SK-N-SH (cell line): ENCODE data around the gene SLC13A2. TPM values are rescaled to one million over a fixed set of nuclear protein-coding genes. Genes with fewer than 3 reads are reported as not detected.

Source experiments
- CTCF ChIA-PET: fragments of 300-600, 350-600 bp; formaldehyde crosslinking; extraction: SDS; loops from one replicate; lab custom pipeline; 2021; lab: Yijun Ruan, JAX
- POLR2A ChIA-PET: fragments of 350-600 bp; sonication (Branson Sonifier 250); formaldehyde crosslinking; extraction: SDS; loops from one replicate; lab custom pipeline; 2020; ENCODE audit warnings: antibody characterized with exemption, inconsistent platforms; lab: Yijun Ruan, JAX
- DNase-seq: peaks from one replicate; pipeline ENCODE4 v3.0.0; 2012
- H2AFZ ChIP-seq: fragments of 200-600 bp; sonication (generic); 2 replicates; pipeline ENCODE4 v1.8.1; 2016; ENCODE audit warnings: antibody characterized with exemption, mild to moderate bottlenecking, low read depth
- H3F3A ChIP-seq: fragments of 200-600 bp; sonication (generic); replicated peaks from 2 replicates; pipeline ENCODE3; 2016; ENCODE audit warnings: antibody characterized with exemption, mild to moderate bottlenecking; ENCODE audit not compliant: insufficient read depth
- H3K27ac ChIP-seq, 2 experiments: fragments of 200-500 bp in 1 of 2; fragments of 200-600 bp in 1 of 2; sonication (Bioruptor generic) in 1 of 2; sonication (generic), shearing (Covaris generic) in 1 of 2; 2 replicates each; pipeline versions ENCODE4 v1.5.1 to v1.6.1; 2014 to 2016; ENCODE audit warnings: low read depth in 2 of 2, inconsistent platforms in 1 of 2, low read length in 1 of 2, mild to moderate bottlenecking in 1 of 2, mixed read lengths in 1 of 2
- H3K27me3 ChIP-seq: fragments of 200-600 bp; sonication (generic), shearing (Covaris generic); 2 replicates; pipeline ENCODE4 v1.6.1; 2016; ENCODE audit warnings: mixed run types; ENCODE audit not compliant: insufficient read depth
- H3K36me3 ChIP-seq, 2 experiments: fragments of 200-500 bp in 1 of 2; fragments of 200-600 bp in 1 of 2; sonication (Bioruptor generic) in 1 of 2; sonication (generic) in 1 of 2; replicated peaks in 1 of 2; 2 replicates each; pipeline versions ENCODE3 to v1.5.1; 2014 to 2016; ENCODE audit warnings: low read length in 1 of 2, mild to moderate bottlenecking in 1 of 2; ENCODE audit not compliant: insufficient read depth in 2 of 2, control insufficient read depth in 1 of 2
- H3K4me1 ChIP-seq, 2 experiments: fragments of 200-500 bp in 1 of 2; fragments of 200-600 bp in 1 of 2; sonication (Bioruptor generic) in 1 of 2; sonication (generic), shearing (Covaris generic) in 1 of 2; 2 replicates each; pipeline versions ENCODE4 v1.5.1 to v1.6.1; 2014 to 2016; ENCODE audit warnings: low read depth in 1 of 2, low read length in 1 of 2, mixed run types in 1 of 2; ENCODE audit not compliant: insufficient read depth in 2 of 2, control insufficient read depth in 1 of 2
- H3K4me2 ChIP-seq: fragments of 200-600 bp; sonication (generic), shearing (Covaris generic); 2 replicates; pipeline ENCODE4 v1.6.1; 2017; ENCODE audit warnings: mixed run types
- H3K4me3 ChIP-seq, 2 experiments: fragments of 200-500 bp in 1 of 2; fragments of 200-600 bp in 1 of 2; sonication (Bioruptor generic) in 1 of 2; sonication (generic), shearing (Covaris generic) in 1 of 2; 2 replicates each; pipeline versions ENCODE4 v1.5.1 to v1.8.1; 2014 to 2016; ENCODE audit warnings: low read depth in 2 of 2, inconsistent platforms in 1 of 2, low read length in 1 of 2, mild to moderate bottlenecking in 1 of 2, mixed read lengths in 1 of 2, moderate library complexity in 1 of 2
- H3K79me2 ChIP-seq: fragments of 200-600 bp; sonication (generic); 2 replicates; pipeline ENCODE4 v1.8.1; 2017; ENCODE audit warnings: mild to moderate bottlenecking; ENCODE audit not compliant: insufficient read depth
- H3K9ac ChIP-seq: fragments of 200-600 bp; sonication (generic); 2 replicates; pipeline ENCODE4 v1.6.1; 2017; ENCODE audit warnings: mixed run types
- H3K9me2 ChIP-seq: fragments of 200-600 bp; sonication (generic); 2 replicates; pipeline ENCODE4 v1.6.1; 2017; ENCODE audit warnings: mixed run types
- H3K9me3 ChIP-seq: fragments of 200-600 bp; sonication (generic); 2 replicates; pipeline ENCODE4 v1.6.1; 2017; ENCODE audit warnings: mixed run types, mild to moderate bottlenecking, moderate library complexity
- H4K20me1 ChIP-seq: fragments of 200-600 bp; sonication (generic); 2 replicates; pipeline ENCODE4 v1.6.1; 2017; ENCODE audit warnings: mild to moderate bottlenecking, mixed run types; ENCODE audit not compliant: insufficient read depth
- CHD2 ChIP-seq: fragments of 150-350 bp; IDR thresholded peaks from 2 replicates; pipeline ENCODE4 v1.6.1; 2018; ENCODE audit warnings: low read length; ENCODE audit not compliant: partially characterized antibody
- ELF1 ChIP-seq: IDR thresholded peaks from 2 replicates; pipeline ENCODE4 v1.4.0; 2012
- GABPA ChIP-seq: IDR thresholded peaks from 2 replicates; pipeline ENCODE4 v1.4.0; 2012; ENCODE audit warnings: low read depth, mild to moderate bottlenecking
- GATA2 ChIP-seq: sonication (generic); formaldehyde crosslinking; IDR thresholded peaks from 2 replicates; pipeline ENCODE4 v1.5.0; 2020; ENCODE audit warnings: mild to moderate bottlenecking, missing genetic modification reagents
- IRF3 ChIP-seq: fragments of 150-350 bp; IDR thresholded peaks from 2 replicates; pipeline ENCODE4 v1.6.1; 2016; ENCODE audit warnings: mild to moderate bottlenecking, low read depth, low read length
- JUND ChIP-seq: IDR thresholded peaks from 2 replicates; pipeline ENCODE4 v1.4.0; 2012
- MEF2A ChIP-seq: IDR thresholded peaks from 2 replicates; pipeline ENCODE4 v1.4.0; 2012; ENCODE audit warnings: low read depth, borderline replicate concordance
- MXI1 ChIP-seq: IDR thresholded peaks from 2 replicates; pipeline ENCODE4 v1.6.1; 2012; ENCODE audit warnings: mild to moderate bottlenecking, low read depth, low read length, improper control_type of control experiment
- NRF1 ChIP-seq: IDR thresholded peaks from 2 replicates; pipeline ENCODE4 v1.6.1; 2012; ENCODE audit warnings: low read depth, mild to moderate bottlenecking, low read length
- PBX3 ChIP-seq: IDR thresholded peaks from 2 replicates; pipeline ENCODE4; 2012
- RCOR1 ChIP-seq: fragments of 150-350 bp; IDR thresholded peaks from 2 replicates; pipeline ENCODE4 v1.6.1; 2017; ENCODE audit warnings: antibody characterized with exemption, low read length
- RFX5 ChIP-seq: IDR thresholded peaks from 2 replicates; pipeline ENCODE4 v1.6.1; 2012; ENCODE audit warnings: mild to moderate bottlenecking, improper control_type of control experiment, low read length
- RXRA ChIP-seq: IDR thresholded peaks from 2 replicates; pipeline ENCODE4 v1.4.0; 2012; ENCODE audit warnings: low read depth, mild to moderate bottlenecking, borderline replicate concordance
- SIN3A ChIP-seq: IDR thresholded peaks from 2 replicates; pipeline ENCODE4 v1.6.1; 2012; ENCODE audit warnings: low read depth, mild to moderate bottlenecking, low read length, moderate library complexity, borderline replicate concordance
- SMC3 ChIP-seq: IDR thresholded peaks from 2 replicates; pipeline ENCODE4 v1.6.1; 2012; ENCODE audit warnings: low read depth, low read length, improper control_type of control experiment
- TEAD4 ChIP-seq: IDR thresholded peaks from 2 replicates; pipeline ENCODE4 v1.4.0; 2012; ENCODE audit warnings: mild to moderate bottlenecking, borderline replicate concordance; ENCODE audit not compliant: insufficient read depth
- YY1 ChIP-seq: IDR thresholded peaks from 2 replicates; pipeline ENCODE4 v1.4.0; 2012; ENCODE audit warnings: low read depth, mild to moderate bottlenecking
- WGBS: methylation state at CpG from one replicate; pipeline ENCODE4 v1.1.6; 2017; ENCODE audit warnings: low lambda C conversion rate; 5-methylcytosine and 5-hydroxymethylcytosine counted together
- polyA plus RNA-seq, 3 experiments: library from polyadenylated mRNA; depleted of rRNA; stranded (reverse); fragments of >200 nt; gene quantifications; 2 replicates each; pipeline ENCODE4 v1.2.3, GENCODE V29; 2012

Gene SLC13A2
- polyA plus RNA-seq, 1 of the 3 experiments (the other 2 are of a cell fraction), result not detected

GRCh38 chr17:28534740-28535375 is 61.4 kb downstream of the SLC13A2 start (continued):
- TF ChIP-seq SIN3A, result no peak
- TF ChIP-seq IRF3, result no peak

- POLR2A ChIA-PET, result no interaction called here
These were observed 63.2 kb downstream of the SLC13A2 start for GRCh38 chr17:28536532-28537218.

More at GRCh38 chr17:28536532-28537218, 63.2 kb downstream of the SLC13A2 start:
- Histone ChIP-seq H3F3A (no peaks in the 10 kb centered on the region), H2AFZ (no peak overlapping the region), H3K27ac (no peak overlapping the region), H3K4me1 (no peaks in the 10 kb centered on the region), H3K4me3 (no peak overlapping the region), H3K27me3 (0 out of 2 replicates have a peak, but pooled peaks cover under 1% of the 10 kb centered on the region), H3K9ac (no peak overlapping the region), H3K79me2 (no peaks in the 10 kb centered on the region), H4K20me1 (no peaks in the 10 kb centered on the region), H3K9me3 (no peaks in the 10 kb centered on the region), H3K9me2 (no peaks in the 10 kb centered on the region), H3K4me2 (no peak overlapping the region), H3K36me3 (no peaks in the 10 kb centered on the region)
- 38% methylated on average over 8 of the region's 9 CpGs for WGBS
- TF ChIP-seq IRF3 (no peak), ELF1 (no peak), CHD2 (no peak), SMC3 (no peak), YY1 (no peak), MXI1 (no peak), JUND (no peak), RFX5 (no peak), MEF2A (no peak), RCOR1 (no peak), TEAD4 (no peak), RXRA (no peak), GATA2 (CRISPR knock-in tag) (no peak), SIN3A (no peak), NRF1 (no peak), PBX3 (no peak), GABPA (no peak)
- no peak for DNase-seq
- CTCF ChIA-PET, result interaction anchor here (1.2 to 7.9 kb wide), 5 partner anchors 10 to 41 kb away, joined by 3 to 117 read pairs (median 4); no protein-coding TSS in a partner anchor
